ENCODE data around the gene LEMD2.

Gene LEMD2

GRCh38 chr6:33770833-33771145, 18.1 kb downstream of the LEMD2 start:
- no peaks in the 10 kb centered on the region for H4K20me1 ChIP-seq (ENCODE audit: control insufficient read depth, insufficient read depth, low read depth, low read length)
- no peaks in the 10 kb centered on the region for H3K79me2 ChIP-seq (ENCODE audit: control insufficient read depth, low read length)
- H3K27me3 ChIP-seq (ENCODE audit: control insufficient read depth, low read length) = no peaks in the 10 kb centered on the region
- no peaks in the 10 kb centered on the region for H3K9me2 ChIP-seq (replicated peaks; ENCODE audit: control insufficient read depth, low read length)
- no peak overlapping the region for H3K27ac ChIP-seq (ENCODE audit: low read depth, low read length)
- H3F3A ChIP-seq (ENCODE audit: control insufficient read depth, insufficient read depth) = no peaks in the 10 kb centered on the region; the same call in 1 of the 2 replicates
- no peak overlapping the region for H3K4me2 ChIP-seq (ENCODE audit: low read length)
- peaks cover 31% of the 10 kb centered on the region for H3K36me3 ChIP-seq (ENCODE audit: control insufficient read depth, low read length)
- TF ChIP-seq EZH2phosphoT487 (IDR thresholded peaks at IDR 0.05; ENCODE audit: borderline replicate concordance, low read length) = no peak
- TF ChIP-seq CTCF (IDR thresholded peaks at IDR 0.05; ENCODE audit: low read depth, low read length, poor library complexity, severe bottlenecking) = no peak
- peaks cover 7% of the 10 kb centered on the region for H3K4me1 ChIP-seq (ENCODE audit: control insufficient read depth, low read length)
- H3K9me3 ChIP-seq (ENCODE audit: control insufficient read depth, insufficient read depth, low read length) = no peaks in the 10 kb centered on the region
- H3K4me3 ChIP-seq (ENCODE audit: low read length) = no peak overlapping the region

- Histone ChIP-seq H3K36me3 (ENCODE audit: control insufficient read depth, low read length) (peaks cover 26% of the 10 kb centered on the region), H3K79me2 (ENCODE audit: control insufficient read depth, low read length) (no peaks in the 10 kb centered on the region), H4K20me1 (ENCODE audit: control insufficient read depth, insufficient read depth, low read depth, low read length) (no peaks in the 10 kb centered on the region), H3K4me3 (ENCODE audit: low read length) (no peak overlapping the region), H3K9me3 (ENCODE audit: control insufficient read depth, insufficient read depth, low read length) (no peaks in the 10 kb centered on the region), H3K27ac (ENCODE audit: low read depth, low read length) (no peak overlapping the region), H3F3A (ENCODE audit: control insufficient read depth, insufficient read depth) (no peaks in the 10 kb centered on the region; the same call in 1 of the 2 replicates), H3K4me1 (ENCODE audit: control insufficient read depth, low read length) (peaks cover 7% of the 10 kb centered on the region), H3K9me2 (replicated peaks; ENCODE audit: control insufficient read depth, low read length) (no peaks in the 10 kb centered on the region), H3K4me2 (ENCODE audit: low read length) (no peak overlapping the region), H3K27me3 (ENCODE audit: control insufficient read depth, low read length) (no peaks in the 10 kb centered on the region)
- TF ChIP-seq CTCF (IDR thresholded peaks at IDR 0.05; ENCODE audit: low read depth, low read length, poor library complexity, severe bottlenecking) (no peak), EZH2phosphoT487 (IDR thresholded peaks at IDR 0.05; ENCODE audit: borderline replicate concordance, low read length) (no peak)
Measured at GRCh38 chr6:33770124-33770832, 18.7 kb downstream of the LEMD2 start.

GRCh38 chr6:33769248-33769821, 19.6 kb downstream of the LEMD2 start:
- peaks cover 7% of the 10 kb centered on the region for H3K4me1 ChIP-seq (ENCODE audit: control insufficient read depth, low read length)
- no peaks in the 10 kb centered on the region for H3K9me2 ChIP-seq (replicated peaks; ENCODE audit: control insufficient read depth, low read length)
- peaks cover 19% of the 10 kb centered on the region for H3K36me3 ChIP-seq (ENCODE audit: control insufficient read depth, low read length)
- H3K4me2 ChIP-seq (ENCODE audit: low read length) = no peak overlapping the region
- no peaks in the 10 kb centered on the region for H3K79me2 ChIP-seq (ENCODE audit: control insufficient read depth, low read length)
- H3K4me3 ChIP-seq (ENCODE audit: low read length) = no peak overlapping the region
- TF ChIP-seq CTCF (IDR thresholded peaks at IDR 0.05; ENCODE audit: low read depth, low read length, poor library complexity, severe bottlenecking) = no peak
- no peak for TF ChIP-seq EZH2phosphoT487 (IDR thresholded peaks at IDR 0.05; ENCODE audit: borderline replicate concordance, low read length)
- no peaks in the 10 kb centered on the region for H3K27me3 ChIP-seq (ENCODE audit: control insufficient read depth, low read length)
- H4K20me1 ChIP-seq (ENCODE audit: control insufficient read depth, insufficient read depth, low read depth, low read length) = no peaks in the 10 kb centered on the region
- H3K9me3 ChIP-seq (ENCODE audit: control insufficient read depth, insufficient read depth, low read length) = no peaks in the 10 kb centered on the region
- H3K27ac ChIP-seq (ENCODE audit: low read depth, low read length) = no peak overlapping the region
- no peaks in the 10 kb centered on the region; the same call in 1 of the 2 replicates for H3F3A ChIP-seq (ENCODE audit: control insufficient read depth, insufficient read depth)
